Retina (tissue), 1 donor: ENCODE results near the gene ZNF497.
"Not testable (repeated sequence)": the region's sequence is repeated elsewhere in the genome, so short reads cannot be mapped to it uniquely, and the experiment has no call there.

ENCODE experiments used
- DNase-seq: peaks from one replicate; pipeline ENCODE4 v3.0.0-alpha.2; 2016

Gene ZNF497

DNA sequence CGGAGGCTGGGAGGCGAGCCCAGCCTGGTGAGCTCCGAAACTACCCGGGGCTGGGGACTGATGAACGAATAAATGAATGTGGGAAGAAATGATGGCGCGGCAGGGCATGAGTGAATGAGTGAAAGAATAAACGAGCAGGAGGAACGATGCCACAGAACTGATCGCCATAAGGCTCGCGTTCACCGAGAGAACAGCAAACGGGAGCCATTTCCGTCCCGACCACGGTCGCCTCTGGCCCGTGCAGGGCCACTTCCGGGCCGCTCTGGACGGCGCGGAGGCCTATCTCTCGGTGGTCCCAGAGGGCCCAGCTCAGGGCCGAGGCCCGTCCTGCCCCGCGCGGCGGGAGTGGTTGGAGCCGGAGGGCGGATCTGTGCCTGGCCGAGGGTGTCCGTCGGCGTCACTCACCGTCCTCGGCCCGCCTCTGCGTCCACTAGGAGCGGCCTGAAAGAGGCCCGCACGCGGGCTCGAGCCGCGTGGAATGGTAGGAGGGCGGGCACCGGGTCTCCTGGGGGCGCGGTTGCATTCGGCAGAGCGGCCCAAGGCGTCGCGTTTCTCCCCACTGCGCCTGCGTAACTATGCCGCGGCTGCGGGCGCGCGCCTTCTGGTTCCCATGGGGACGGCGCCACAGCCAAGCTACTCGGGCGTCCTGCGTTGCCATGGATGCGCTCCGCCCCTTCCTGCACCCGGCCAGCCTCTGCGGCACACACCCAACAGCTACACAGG is at the start of gene ZNF497:
Gene ZNF497, minus strand, starts transcription at position 480 of the 723 bp plus-strand sequence. CDS start 5,116 bp downstream, outside the sequence.
- peak; percentile 100 for DNase-seq

GRCh38 chr19:58409010-58409790 is 46.6 kb upstream of the ZNF497 start:
- DNase-seq, result peak; percentile 54

DNA sequence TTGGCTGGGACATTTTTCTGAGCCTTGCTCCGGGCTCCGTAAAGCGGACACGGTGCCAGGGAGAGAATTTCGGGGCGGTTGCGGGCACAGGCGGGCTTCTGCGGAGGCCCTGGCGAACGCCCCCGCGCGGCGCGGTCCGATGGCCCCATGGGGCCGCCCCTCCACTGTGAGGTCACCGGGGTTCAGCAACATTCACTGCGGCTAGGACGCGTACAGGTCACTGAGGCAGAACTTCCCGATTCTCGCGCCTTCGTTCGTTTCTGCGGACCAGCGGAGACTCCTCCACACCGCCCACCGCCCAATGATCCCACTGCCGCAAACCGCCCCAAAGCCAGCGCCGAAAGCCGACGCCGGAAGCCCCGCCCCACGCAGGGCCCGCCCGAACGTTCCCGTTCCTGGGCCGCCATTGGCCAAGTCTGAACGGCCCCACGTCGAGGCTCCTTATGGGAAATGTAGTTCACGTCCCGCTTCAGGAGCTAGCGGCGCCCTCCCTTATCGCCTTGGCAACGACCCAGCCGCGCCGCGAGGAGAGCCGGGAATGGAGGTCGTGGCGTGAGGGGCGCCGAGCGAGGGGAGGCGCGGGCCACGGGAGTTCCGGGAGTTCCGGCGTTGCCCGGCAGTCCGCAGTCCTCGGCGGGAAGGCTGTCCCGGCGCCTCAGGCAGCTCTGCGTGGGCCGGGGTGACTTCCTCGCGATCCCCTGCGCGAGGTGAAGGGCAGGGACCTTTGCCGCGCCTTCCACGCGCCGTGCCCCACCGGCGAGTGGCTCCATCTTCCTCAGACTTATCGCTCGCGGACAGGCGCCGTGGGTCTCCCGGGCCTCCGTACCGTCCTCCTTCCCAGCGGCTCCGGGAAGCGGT is 45.8 kb upstream of the ZNF497 start, which contains the start of gene ZNF584:
Gene ZNF584, plus strand, starts transcription at position 498 of the 858 bp plus-strand sequence. CDS start 499 bp downstream, outside the sequence.
- DNase-seq, result peak; percentile 97

DNA sequence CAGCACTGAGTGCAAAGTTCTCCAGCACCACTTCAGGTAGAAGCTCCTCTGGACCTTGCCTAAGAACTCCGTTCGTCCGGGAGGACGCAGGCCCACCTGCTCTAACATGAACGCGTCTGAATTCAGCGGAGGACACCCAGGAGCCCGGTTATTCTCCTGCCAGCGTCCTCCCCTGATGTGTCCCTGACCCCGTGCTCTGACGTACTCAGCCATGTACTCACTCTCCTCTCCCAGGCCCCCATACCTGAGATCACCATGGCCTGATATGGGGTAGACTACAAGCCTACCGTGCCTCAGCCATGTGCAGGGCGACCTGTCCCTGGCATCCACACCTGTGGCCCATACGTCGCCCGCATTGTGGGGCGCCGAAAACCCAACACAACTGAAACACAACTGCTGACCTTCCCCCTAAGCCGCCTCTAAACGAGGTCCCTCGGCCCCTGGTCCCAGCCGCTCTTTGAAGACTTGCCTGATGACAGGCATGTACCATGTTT is 45.2 kb upstream of the ZNF497 start:
- no peak for DNase-seq

DNA sequence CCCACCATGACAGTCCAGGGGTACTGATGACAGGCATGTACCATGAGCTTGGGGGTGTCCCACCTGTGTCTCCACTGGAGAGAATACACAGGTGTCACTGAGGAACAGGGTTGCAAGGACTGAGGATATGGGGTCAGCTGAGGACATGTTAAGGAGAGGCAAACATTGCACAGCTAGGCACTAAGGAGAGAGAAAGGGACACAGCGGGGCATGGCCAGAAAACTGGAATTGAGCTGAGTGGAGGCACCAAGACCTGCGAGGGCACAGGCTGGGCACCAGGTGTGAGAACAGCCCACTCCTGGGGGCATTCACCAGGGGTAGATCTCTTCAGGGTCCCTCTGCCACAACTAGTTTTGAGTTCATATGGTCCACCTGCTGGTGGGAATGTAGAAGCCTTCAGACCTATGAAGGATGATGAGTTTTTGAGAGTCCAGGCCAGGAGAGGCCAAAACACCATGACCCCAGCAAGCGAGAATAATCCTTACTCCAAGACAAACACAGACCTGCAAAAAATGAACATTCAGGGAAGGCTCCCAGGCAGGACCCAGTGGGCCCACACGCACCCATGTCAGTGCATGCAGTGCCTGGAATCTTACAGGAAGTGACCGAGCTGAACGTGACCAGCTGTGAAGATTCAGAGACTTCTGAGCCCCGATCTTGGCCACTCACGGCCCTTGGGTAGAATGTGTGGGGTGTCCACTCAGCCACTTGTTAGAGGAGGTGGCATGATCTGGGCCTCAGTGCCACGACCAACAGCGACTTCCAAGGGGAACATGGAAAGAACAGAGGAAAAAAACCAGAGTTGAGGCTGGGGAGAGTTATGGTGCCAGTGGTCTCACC is 44.5 kb upstream of the ZNF497 start:
- no peak for DNase-seq

DNA sequence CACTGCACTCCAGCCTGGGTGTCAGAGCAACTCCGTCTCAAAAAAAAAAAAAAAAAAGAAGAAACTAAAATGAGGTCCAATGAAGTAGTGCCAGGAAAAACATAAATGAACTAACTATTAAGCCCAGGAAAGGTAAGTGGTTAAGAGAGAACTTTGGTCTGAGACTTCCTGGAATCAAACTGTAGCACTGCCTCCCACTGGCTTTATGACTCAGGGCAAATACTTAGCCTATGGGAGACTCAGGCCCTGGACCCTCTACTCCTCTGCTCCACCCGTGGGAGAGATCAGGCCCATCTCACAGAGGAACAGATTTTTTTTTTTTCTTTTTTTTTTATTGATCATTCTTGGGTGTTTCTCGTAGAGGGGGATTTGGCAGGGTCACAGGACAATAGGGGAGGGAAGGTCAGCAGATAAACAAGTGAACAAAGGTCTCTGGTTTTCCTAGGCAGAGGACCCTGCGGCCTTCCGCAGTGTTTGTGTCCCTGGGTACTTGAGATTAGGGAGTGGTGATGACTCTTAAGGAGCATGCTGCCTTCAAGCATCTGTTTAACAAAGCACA is 41.4 kb upstream of the ZNF497 start:
- DNase-seq, result not testable (repeated sequence)

GRCh38 chr19:58401840-58402421 is 39.4 kb upstream of the ZNF497 start:
- DNase-seq, result no peak

DNA sequence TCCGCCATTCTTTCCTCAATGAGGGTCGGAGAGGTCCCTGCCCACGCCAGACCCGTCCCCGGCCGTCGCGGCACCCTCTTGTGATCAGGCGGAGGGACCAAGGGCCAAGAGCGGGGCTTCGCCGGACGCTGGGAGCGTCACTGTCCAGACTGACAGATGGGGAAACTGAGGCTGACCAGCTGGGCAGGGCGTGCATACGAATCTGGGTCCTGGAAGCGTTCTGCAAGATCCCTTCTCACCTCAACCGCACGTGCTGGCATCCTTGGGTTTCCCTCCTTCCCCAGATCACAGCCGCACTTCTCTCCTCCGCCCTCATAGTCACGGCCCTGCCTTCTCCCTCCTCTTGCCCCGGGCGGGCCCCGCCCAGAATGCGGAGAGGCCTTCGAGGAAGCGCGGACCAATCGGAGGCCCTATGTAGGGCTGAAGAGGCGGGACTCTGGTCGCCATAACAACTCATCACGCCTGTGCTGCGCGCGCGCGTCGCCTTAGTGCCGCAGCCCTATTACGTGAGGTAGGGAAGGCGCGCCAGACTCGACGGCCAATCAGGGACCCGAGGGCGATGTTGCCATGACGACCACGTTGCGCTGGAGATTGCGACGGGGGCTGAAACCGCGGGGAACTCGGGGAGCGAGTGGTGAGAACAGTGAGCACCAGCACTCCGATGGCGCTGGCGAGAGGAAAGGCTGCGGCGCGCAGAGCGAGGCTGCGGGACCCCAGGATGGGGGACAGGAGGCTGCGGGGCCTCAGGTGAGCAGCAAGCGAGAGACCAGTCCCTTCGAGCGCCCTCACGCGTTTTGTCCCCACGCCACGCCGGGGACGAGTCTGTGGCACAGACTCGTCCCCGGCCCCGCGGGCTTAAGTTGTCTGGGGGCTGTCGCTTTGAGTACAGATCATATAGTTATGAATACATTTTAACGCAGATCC is 38.6 kb upstream of the ZNF497 start:
- peak; percentile 98 for DNase-seq

DNA sequence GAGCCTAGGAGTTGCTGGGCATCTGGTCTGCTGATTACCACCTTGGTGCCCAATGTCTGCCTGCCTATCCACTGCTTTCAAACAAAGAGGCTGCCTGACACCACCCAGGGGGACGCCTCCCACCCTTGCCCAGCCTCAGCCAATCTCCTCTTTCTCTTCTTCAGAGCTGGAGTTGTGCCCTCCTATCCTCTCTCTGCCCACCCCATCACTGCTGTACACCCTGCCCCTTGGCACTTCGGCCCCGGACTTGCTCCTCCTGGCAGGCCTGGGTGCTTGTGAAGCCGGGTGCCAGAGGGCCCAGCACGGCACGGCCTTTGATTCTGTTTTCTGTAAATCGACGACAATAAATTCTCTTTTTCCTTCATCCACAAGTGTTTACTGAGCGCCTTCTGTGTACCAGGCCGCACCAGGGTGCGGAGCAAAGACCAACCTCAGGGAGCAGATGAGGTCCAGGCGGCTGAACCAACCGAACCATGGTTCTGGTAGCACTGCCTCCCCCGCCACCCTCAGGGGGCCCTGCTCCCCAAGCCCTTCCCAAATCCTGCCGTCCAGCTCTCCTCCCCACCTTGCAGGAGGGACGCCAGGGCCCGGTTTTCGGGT is 37.9 kb upstream of the ZNF497 start:
- DNase-seq, result no peak

GRCh38 chr19:58399903-58400302 is 37.4 kb upstream of the ZNF497 start:
- no peak for DNase-seq

DNA sequence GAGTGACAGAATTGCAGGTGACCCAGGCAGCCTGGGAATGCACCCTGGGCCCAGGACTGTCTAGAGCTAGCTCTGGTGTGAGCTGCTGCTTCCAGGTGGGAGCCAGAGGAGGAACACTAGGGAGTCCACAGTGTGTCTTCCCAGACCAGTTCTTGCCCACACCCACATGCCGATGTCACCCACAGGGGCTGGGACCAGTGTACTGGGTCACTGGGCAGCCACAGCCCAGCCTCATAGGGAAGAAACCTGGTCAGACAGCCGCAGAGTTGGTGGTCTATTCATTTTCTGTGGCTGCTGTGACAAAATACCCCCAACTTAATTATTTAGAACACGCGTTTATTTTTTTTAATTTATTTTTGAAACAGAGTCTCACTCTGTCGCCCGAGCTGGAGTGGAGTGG is 36.0 kb upstream of the ZNF497 start:
- no peak for DNase-seq

DNA sequence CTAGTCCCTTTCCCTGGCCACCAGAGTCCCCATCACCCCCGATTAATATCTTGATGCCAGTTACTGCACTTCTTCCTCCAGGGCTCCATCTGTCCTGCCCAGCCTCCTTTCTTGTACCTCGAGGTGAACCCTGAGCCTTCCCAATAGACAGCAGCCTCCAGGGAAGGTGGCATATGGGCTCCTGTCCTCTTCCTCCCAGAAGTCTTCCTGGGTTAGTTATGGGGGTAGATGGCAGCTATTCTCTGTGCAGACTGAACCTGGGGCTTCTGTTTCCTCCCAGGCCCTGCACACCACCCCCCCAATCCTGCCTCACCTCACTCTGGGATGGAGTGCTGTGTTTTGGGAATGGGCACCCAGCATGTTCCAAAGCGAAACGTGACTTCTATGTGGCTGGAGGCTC is 35.5 kb upstream of the ZNF497 start:
- no peak for DNase-seq

- DNase-seq, result no peak
Measured at GRCh38 chr19:58397533-58398037, 35.0 kb upstream of the ZNF497 start.

- DNase-seq, result peak; percentile 52
Measured at GRCh38 chr19:58396691-58397532, 34.4 kb upstream of the ZNF497 start.

DNA sequence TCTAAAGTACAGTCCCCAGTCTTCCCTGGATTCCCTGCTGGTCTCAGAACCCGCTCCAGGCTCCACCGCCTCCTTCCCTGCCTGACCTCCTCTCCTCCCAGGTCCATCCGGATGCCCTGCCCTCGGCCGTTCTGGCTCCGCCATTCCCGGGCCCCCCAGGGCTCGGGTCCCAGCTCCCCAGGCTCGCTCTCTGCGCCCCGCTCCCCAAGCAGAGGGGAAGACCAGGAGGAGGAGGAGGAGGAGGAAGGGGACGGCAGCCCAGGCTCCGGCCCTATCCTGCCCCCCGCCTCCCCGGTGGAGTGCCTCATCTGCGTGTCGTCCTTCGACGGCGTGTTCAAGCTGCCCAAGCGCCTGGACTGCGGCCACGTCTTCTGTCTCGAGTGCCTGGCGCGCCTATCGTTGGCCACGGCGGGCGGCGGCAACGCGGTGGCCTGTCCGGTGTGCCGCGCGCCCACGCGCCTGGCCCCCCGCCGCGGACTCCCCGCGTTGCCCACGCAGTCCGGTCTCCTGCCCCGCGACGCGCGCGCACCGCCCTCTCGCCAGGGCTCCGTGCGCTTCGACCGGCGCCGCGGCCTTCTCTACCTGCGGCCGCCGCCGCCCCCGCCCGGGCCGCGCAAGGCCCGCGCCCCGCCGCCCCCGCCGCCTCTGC is 33.6 kb upstream of the ZNF497 start:
- peak; percentile 38 for DNase-seq

GRCh38 chr19:58395220-58395978 is 32.8 kb upstream of the ZNF497 start, which contains the start of gene RNF225:
TSS of gene RNF225 (plus strand) at chr19:58395656. CDS start at chr19:58396090, 434 bp downstream.
- DNase-seq, result no peak

GRCh38 chr19:58394821-58395219 is 32.3 kb upstream of the ZNF497 start:
- DNase-seq, result no peak
